Activated CD4-positive, alpha-beta T cell treated with anti-CD3 and anti-CD28 coated beads, Interleukin-2, amount 50 U/mL, for 4 hours (primary cell): Measurements from ENCODE around the gene TMLHE.
"Not testable (repeated sequence)": the region's sequence is repeated elsewhere in the genome, so short reads cannot be mapped to it uniquely, and the experiment has no call there.

Source experiments
- DNase-seq, 2 experiments: peaks; one replicate each; pipeline ENCODE4 v3.0.0-alpha.2; 2020

The TMLHE gene

GRCh38 chrX:155612312-155613224, at the start of gene TMLHE, which contains the start of gene SPRY3:
TMLHE (minus strand) TSS chrX:155612952; CDS start chrX:155545276, 67,676 bp downstream.
SPRY3 (plus strand) TSS chrX:155612586.
- DNase-seq = peak; percentile 31 to 39

GRCh38 chrX:155662282-155662681, 49.5 kb upstream of the TMLHE start:
- DNase-seq = no peak

- no peak for DNase-seq
These were observed 32.4 kb upstream of the TMLHE start for GRCh38 chrX:155645180-155645579.

- DNase-seq = no peak
These were observed 30.5 kb upstream of the TMLHE start for GRCh38 chrX:155643240-155643639.

- not testable (repeated sequence) for DNase-seq
These were observed 28.6 kb upstream of the TMLHE start for GRCh38 chrX:155641371-155641770.

- DNase-seq = no peak
These were observed 25.0 kb upstream of the TMLHE start for GRCh38 chrX:155637714-155638113.

- not testable (repeated sequence) for DNase-seq
These were observed 22.3 kb upstream of the TMLHE start for GRCh38 chrX:155635019-155635418.

GRCh38 chrX:155632431-155633100, 19.8 kb upstream of the TMLHE start:
- DNase-seq = no peak

- not testable (repeated sequence) for DNase-seq
These were observed 7.4 kb upstream of the TMLHE start for GRCh38 chrX:155620110-155620509.

GRCh38 chrX:155615938-155616337, 3.2 kb upstream of the TMLHE start:
- no peak for DNase-seq

- DNase-seq = no peak
These were observed 1.3 kb upstream of the TMLHE start for GRCh38 chrX:155613927-155614559.

- DNase-seq = no peak
These were observed 1.4 kb downstream of the TMLHE start for GRCh38 chrX:155611302-155611701.

GRCh38 chrX:155592981-155593380, 19.8 kb downstream of the TMLHE start:
- DNase-seq = no peak

- DNase-seq = no peak
These were observed 20.4 kb downstream of the TMLHE start for GRCh38 chrX:155592331-155592730.

- no peak for DNase-seq
These were observed 35.1 kb downstream of the TMLHE start for GRCh38 chrX:155577682-155578081.

GRCh38 chrX:155563099-155563498, 49.7 kb downstream of the TMLHE start:
- DNase-seq = no peak

GRCh38 chrX:155544881-155545280, 67.9 kb downstream of the TMLHE start:
- DNase-seq = no peak

- no peak for DNase-seq
These were observed 76.9 kb downstream of the TMLHE start for GRCh38 chrX:155535866-155536265.

GRCh38 chrX:155534800-155535199, 78.0 kb downstream of the TMLHE start:
- no peak for DNase-seq

GRCh38 chrX:155527023-155527422, 85.7 kb downstream of the TMLHE start:
- DNase-seq = not testable (repeated sequence)

- DNase-seq = no peak
These were observed 98.5 kb downstream of the TMLHE start for GRCh38 chrX:155514225-155514624.

GRCh38 chrX:155505296-155505695, 107.5 kb downstream of the TMLHE start:
- DNase-seq = no peak

- not testable (repeated sequence) for DNase-seq
These were observed 117.6 kb downstream of the TMLHE start for GRCh38 chrX:155495134-155495533.
